ENCODE measurements around the gene PCDHB7.
"Not testable (repeated sequence)": the region's sequence is repeated elsewhere in the genome, so short reads cannot be mapped to it uniquely, and the experiment has no call there.

PCDHB7 gene

GRCh38 chr5:141172381-141173204 lies at the start of gene PCDHB7:
Gene PCDHB7, plus strand, starts transcription at chr5:141172644. Its CDS starts 192 bp downstream, at chr5:141172836.
- Histone ChIP-seq H3K4me1 (ENCODE audit: insufficient read depth, low read length) (no peaks in the 10 kb centered on the region), H3K9me3 (ENCODE audit: low read length) (peaks cover 11% of the 10 kb centered on the region), H3K27me3 (ENCODE audit: insufficient read depth, low read length) (no peaks in the 10 kb centered on the region), H3K4me3 (ENCODE audit: low read length) (no peak within 1 kb of the TSS), H2AFZ (ENCODE audit: low read depth, low read length) (no peak within 1 kb of the TSS), H3K36me3 (ENCODE audit: insufficient read depth, low read length) (no peaks in the 10 kb centered on the region)

- H3K27me3 ChIP-seq (ENCODE audit: insufficient read depth, low read length); H3K36me3 ChIP-seq (ENCODE audit: insufficient read depth, low read length); H2AFZ ChIP-seq (ENCODE audit: low read depth, low read length); H3K4me1 ChIP-seq (ENCODE audit: insufficient read depth, low read length); H3K4me3 ChIP-seq (ENCODE audit: low read length): not testable (repeated sequence)
- peaks cover 21% of the 10 kb centered on the region for H3K9me3 ChIP-seq (ENCODE audit: low read length)
Measured at GRCh38 chr5:141123396-141124135, 48.9 kb upstream of the PCDHB7 start.

- Histone ChIP-seq H3K27me3 (ENCODE audit: insufficient read depth, low read length) (no peaks in the 10 kb centered on the region), H3K4me1 (ENCODE audit: insufficient read depth, low read length) (no peaks in the 10 kb centered on the region), H3K9me3 (ENCODE audit: low read length) (peaks cover 11% of the 10 kb centered on the region), H3K4me3 (ENCODE audit: low read length) (no peak overlapping the region), H2AFZ (ENCODE audit: low read depth, low read length) (no peak overlapping the region), H3K36me3 (ENCODE audit: insufficient read depth, low read length) (peaks cover 4% of the 10 kb centered on the region)
Measured at GRCh38 chr5:141127305-141127704, 45.1 kb upstream of the PCDHB7 start.

GRCh38 chr5:141135030-141135717 lies 37.3 kb upstream of the PCDHB7 start, which contains the start of gene PCDHB5:
Gene PCDHB5, plus strand, starts transcription at chr5:141135206. Its CDS starts 229 bp downstream, at chr5:141135435.
- H3K9me3 ChIP-seq (ENCODE audit: low read length), result peaks cover 14% of the 10 kb centered on the region
- H3K27me3 ChIP-seq (ENCODE audit: insufficient read depth, low read length), result no peaks in the 10 kb centered on the region
- no peaks in the 10 kb centered on the region for H3K4me1 ChIP-seq (ENCODE audit: insufficient read depth, low read length)
- peaks cover 3% of the 10 kb centered on the region for H3K36me3 ChIP-seq (ENCODE audit: insufficient read depth, low read length)
- peak within 1 kb of the TSS; percentile 40 for H3K4me3 ChIP-seq (ENCODE audit: low read length)
- H2AFZ ChIP-seq (ENCODE audit: low read depth, low read length), result no peak within 1 kb of the TSS

GRCh38 chr5:141135718-141136266 lies 36.7 kb upstream of the PCDHB7 start:
- Histone ChIP-seq H3K4me1 (ENCODE audit: insufficient read depth, low read length) (no peaks in the 10 kb centered on the region), H3K9me3 (ENCODE audit: low read length) (peaks cover 14% of the 10 kb centered on the region), H3K27me3 (ENCODE audit: insufficient read depth, low read length) (no peaks in the 10 kb centered on the region), H3K4me3 (ENCODE audit: low read length) (peak overlapping the region; percentile 40), H2AFZ (ENCODE audit: low read depth, low read length) (no peak overlapping the region), H3K36me3 (ENCODE audit: insufficient read depth, low read length) (peaks cover 3% of the 10 kb centered on the region)

- H3K9me3 ChIP-seq (ENCODE audit: low read length), result peaks cover 14% of the 10 kb centered on the region
- not testable (repeated sequence) for H3K27me3 ChIP-seq (ENCODE audit: insufficient read depth, low read length); H3K4me1 ChIP-seq (ENCODE audit: insufficient read depth, low read length); H3K36me3 ChIP-seq (ENCODE audit: insufficient read depth, low read length); H3K4me3 ChIP-seq (ENCODE audit: low read length); H2AFZ ChIP-seq (ENCODE audit: low read depth, low read length)
Measured at GRCh38 chr5:141137346-141137745, 35.1 kb upstream of the PCDHB7 start.

- no peaks in the 10 kb centered on the region for H3K4me1 ChIP-seq (ENCODE audit: insufficient read depth, low read length)
- H3K27me3 ChIP-seq (ENCODE audit: insufficient read depth, low read length), result no peaks in the 10 kb centered on the region
- H3K36me3 ChIP-seq (ENCODE audit: insufficient read depth, low read length), result no peaks in the 10 kb centered on the region
- no peak within 1 kb of the TSS for H2AFZ ChIP-seq (ENCODE audit: low read depth, low read length)
- H3K9me3 ChIP-seq (ENCODE audit: low read length), result peaks cover 14% of the 10 kb centered on the region
- no peak within 1 kb of the TSS for H3K4me3 ChIP-seq (ENCODE audit: low read length)
Measured at GRCh38 chr5:141149812-141150211, 22.6 kb upstream of the PCDHB7 start, which contains the start of gene PCDHB6. Gene PCDHB6, plus strand, starts transcription at chr5:141150057. Its CDS starts 201 bp downstream, at chr5:141150258.

GRCh38 chr5:141150224-141150992 lies 22.0 kb upstream of the PCDHB7 start:
- H3K4me1 ChIP-seq (ENCODE audit: insufficient read depth, low read length), result no peaks in the 10 kb centered on the region
- H3K36me3 ChIP-seq (ENCODE audit: insufficient read depth, low read length), result no peaks in the 10 kb centered on the region
- H2AFZ ChIP-seq (ENCODE audit: low read depth, low read length), result no peak overlapping the region
- H3K27me3 ChIP-seq (ENCODE audit: insufficient read depth, low read length), result no peaks in the 10 kb centered on the region
- H3K4me3 ChIP-seq (ENCODE audit: low read length), result no peak overlapping the region
- peaks cover 14% of the 10 kb centered on the region for H3K9me3 ChIP-seq (ENCODE audit: low read length)

- H3K4me1 ChIP-seq (ENCODE audit: insufficient read depth, low read length), result no peaks in the 10 kb centered on the region
- H3K9me3 ChIP-seq (ENCODE audit: low read length), result peaks cover 14% of the 10 kb centered on the region
- H3K27me3 ChIP-seq (ENCODE audit: insufficient read depth, low read length), result no peaks in the 10 kb centered on the region
- no peak overlapping the region for H2AFZ ChIP-seq (ENCODE audit: low read depth, low read length)
- H3K36me3 ChIP-seq (ENCODE audit: insufficient read depth, low read length), result no peaks in the 10 kb centered on the region
- H3K4me3 ChIP-seq (ENCODE audit: low read length), result no peak overlapping the region
Measured at GRCh38 chr5:141150993-141151325, 21.5 kb upstream of the PCDHB7 start.

- peaks cover 19% of the 10 kb centered on the region for H3K9me3 ChIP-seq (ENCODE audit: low read length)
- not testable (repeated sequence) for H3K36me3 ChIP-seq (ENCODE audit: insufficient read depth, low read length); H3K4me1 ChIP-seq (ENCODE audit: insufficient read depth, low read length); H3K27me3 ChIP-seq (ENCODE audit: insufficient read depth, low read length); H2AFZ ChIP-seq (ENCODE audit: low read depth, low read length); H3K4me3 ChIP-seq (ENCODE audit: low read length)
Measured at GRCh38 chr5:141151632-141152031, 20.8 kb upstream of the PCDHB7 start.

GRCh38 chr5:141152096-141152495 lies 20.3 kb upstream of the PCDHB7 start:
- not testable (repeated sequence) for H2AFZ ChIP-seq (ENCODE audit: low read depth, low read length); H3K36me3 ChIP-seq (ENCODE audit: insufficient read depth, low read length); H3K4me1 ChIP-seq (ENCODE audit: insufficient read depth, low read length); H3K4me3 ChIP-seq (ENCODE audit: low read length); H3K27me3 ChIP-seq (ENCODE audit: insufficient read depth, low read length)
- H3K9me3 ChIP-seq (ENCODE audit: low read length), result peaks cover 21% of the 10 kb centered on the region

GRCh38 chr5:141155540-141156374 lies 16.7 kb upstream of the PCDHB7 start:
- H3K27me3 ChIP-seq (ENCODE audit: insufficient read depth, low read length), result no peaks in the 10 kb centered on the region
- H3K36me3 ChIP-seq (ENCODE audit: insufficient read depth, low read length), result no peaks in the 10 kb centered on the region
- no peaks in the 10 kb centered on the region for H3K4me1 ChIP-seq (ENCODE audit: insufficient read depth, low read length)
- H3K9me3 ChIP-seq (ENCODE audit: low read length), result peaks cover 14% of the 10 kb centered on the region
- H3K4me3 ChIP-seq (ENCODE audit: low read length), result no peak overlapping the region
- H2AFZ ChIP-seq (ENCODE audit: low read depth, low read length), result no peak overlapping the region
